Spleen (tissue), 7 donors: ENCODE measurements around the gene ESYT2.

ENCODE experiments used
- CTCF ChIP-seq, 11 experiments: fragments of 200-600 bp in 7 of 11; fragments of 450-650 bp in 4 of 11; sonication (generic) in 4 of 11; IDR thresholded peaks in 8 of 11; conservative IDR thresholded peaks in 3 of 11; 1 replicate in 7 of 11; 2 replicates in 4 of 11; pipeline versions ENCODE4 v1.4.0 to v1.8.0; 2016 to 2021; ENCODE audit warnings: antibody characterized with exemption in 11 of 11, inconsistent platforms in 4 of 11, mild to moderate bottlenecking in 1 of 11
- POLR2A ChIP-seq, 3 donors: fragments of 450-650 bp; IDR thresholded peaks; one replicate each; pipeline ENCODE4 v1.5.1; 2017; ENCODE audit warnings: antibody characterized with exemption in 3 of 3, mild to moderate bottlenecking in 1 of 3
- donor health status: DM: no; HTN: no; CAD: no; lungs with moderate emphysema.
- donor health status: DM: no; HTN: no; CAD: no.
- donor health status: DM: no; HTN: no; CAD: no.

DNA sequence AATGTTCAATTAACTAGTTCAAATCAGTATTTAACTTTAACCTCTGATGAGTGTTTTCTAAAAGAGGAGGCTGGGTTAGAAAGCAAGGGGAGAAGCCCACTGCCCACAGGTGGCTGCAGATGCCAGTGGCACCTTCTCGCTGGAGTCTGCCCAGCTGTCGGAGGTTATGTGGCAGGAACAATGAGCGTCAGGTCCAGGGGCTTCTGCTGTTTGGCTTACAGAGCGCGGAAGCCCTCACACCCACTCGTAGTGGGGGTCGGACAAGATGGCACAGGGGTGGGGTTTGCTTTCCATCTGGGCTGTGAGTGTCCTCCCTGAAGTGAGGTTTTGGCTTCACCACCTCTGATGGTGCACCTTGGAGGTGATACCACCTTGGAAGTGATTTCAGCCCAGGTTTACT lies 35.5 kb upstream of the ESYT2 start:
- no peak for TF ChIP-seq CTCF (IDR thresholded peaks at IDR 0.05 in 8 of 11, conservative IDR thresholded peaks at IDR 0.05 in 3 of 11)
- no peak for TF ChIP-seq POLR2A (IDR thresholded peaks at IDR 0.05)
